Measurements from ENCODE around the gene TGM4. TPM values are rescaled to one million over a fixed set of nuclear protein-coding genes. Genes with fewer than 3 reads are reported as not detected.

Gene TGM4
- total and polyA plus RNA-seq, 9 donors: not detected

- H3K4me1 ChIP-seq (ENCODE audit: insufficient read depth): no peaks in the 10 kb centered on the region
- no peaks in the 10 kb centered on the region for H3K9me3 ChIP-seq
- no peak for DNase-seq
- WGBS, 3 donors: 7 to 16% (median 11%) methylated on average over 2 of the region's 2 CpGs
- H3K4me3 ChIP-seq: no peak overlapping the region
- H3K36me3 ChIP-seq: no peaks in the 10 kb centered on the region
- H3K27me3 ChIP-seq: no peaks in the 10 kb centered on the region
- intact Hi-C loops (cut with DNase I): no loop called here
- TF ChIP-seq POLR2A (IDR thresholded peaks at IDR 0.05): no peak
- no peak overlapping the region for H3K27ac ChIP-seq
These were observed 34.7 kb downstream of the TGM4 start for GRCh38 chr3:44909063-44909462.

- no peak for DNase-seq
- intact Hi-C loops (cut with DNase I): no loop called here
- WGBS, 3 donors: 90 to 95% (median 91%) methylated on average over 3 of the region's 3 CpGs
- H3K27me3 ChIP-seq: no peaks in the 10 kb centered on the region
- H3K27ac ChIP-seq: no peak overlapping the region
- TF ChIP-seq POLR2A (IDR thresholded peaks at IDR 0.05): no peak
- H3K36me3 ChIP-seq: no peaks in the 10 kb centered on the region
- no peak overlapping the region for H3K4me3 ChIP-seq
- no peaks in the 10 kb centered on the region for H3K9me3 ChIP-seq
- H3K4me1 ChIP-seq (ENCODE audit: insufficient read depth): no peaks in the 10 kb centered on the region
These were observed 36.3 kb downstream of the TGM4 start for GRCh38 chr3:44910693-44911092.

- H3K9me3 ChIP-seq: no peaks in the 10 kb centered on the region
- no peak overlapping the region for H3K27ac ChIP-seq
- 32 to 37% (median 36%) methylated on average over 4 of the region's 4 CpGs for WGBS, 3 donors
- intact Hi-C loops (cut with DNase I): no loop called here
- no peaks in the 10 kb centered on the region for H3K4me1 ChIP-seq (ENCODE audit: insufficient read depth)
- no peaks in the 10 kb centered on the region for H3K36me3 ChIP-seq
- TF ChIP-seq POLR2A (IDR thresholded peaks at IDR 0.05): no peak
- no peak for TF ChIP-seq EP300 (IDR thresholded peaks at IDR 0.05)
- TF ChIP-seq CTCF (IDR thresholded peaks at IDR 0.05): no peak
- no peak overlapping the region for H3K4me3 ChIP-seq
- peak; percentile 16 to 59 (median 38) for DNase-seq
- no peaks in the 10 kb centered on the region for H3K27me3 ChIP-seq
These were observed 39.6 kb downstream of the TGM4 start for GRCh38 chr3:44913868-44914468.

- no peaks in the 10 kb centered on the region for H3K4me1 ChIP-seq (ENCODE audit: insufficient read depth)
- no peak for DNase-seq
- no peaks in the 10 kb centered on the region for H3K36me3 ChIP-seq
- intact Hi-C loops (cut with DNase I): no loop called here
- H3K9me3 ChIP-seq: no peaks in the 10 kb centered on the region
- 51 to 54% (median 53%) methylated on average over 4 of the region's 4 CpGs for WGBS, 3 donors
- H3K4me3 ChIP-seq: no peak overlapping the region
- no peaks in the 10 kb centered on the region for H3K27me3 ChIP-seq
- H3K27ac ChIP-seq: no peak overlapping the region
- TF ChIP-seq CTCF (IDR thresholded peaks at IDR 0.05): no peak
These were observed 40.5 kb downstream of the TGM4 start for GRCh38 chr3:44914936-44915335.

- intact Hi-C loops (cut with DNase I): no loop called here
- H3K9me3 ChIP-seq: no peaks in the 10 kb centered on the region
These were observed 41.5 kb downstream of the TGM4 start for GRCh38 chr3:44915702-44916438.

More at GRCh38 chr3:44915702-44916438, 41.5 kb downstream of the TGM4 start:
- Histone ChIP-seq H3K27me3 (no peaks in the 10 kb centered on the region), H3K4me1 (ENCODE audit: insufficient read depth) (no peaks in the 10 kb centered on the region), H3K27ac (no peak overlapping the region), H3K4me3 (no peak overlapping the region), H3K36me3 (no peaks in the 10 kb centered on the region)
- TF ChIP-seq EP300 (IDR thresholded peaks at IDR 0.05) (no peak), POLR2A (IDR thresholded peaks at IDR 0.05) (no peak), CTCF (IDR thresholded peaks at IDR 0.05) (no peak)
- DNase-seq: no peak
- WGBS, 3 donors: 61 to 62% (median 61%) methylated on average over 8 of the region's 8 CpGs

Data from ovary (tissue), 9 donors.